GM18867 (cell line): Measurements from ENCODE around the gene COL21A1.

Experiments
- ATAC-seq: cut with Tn5 transposase; IDR thresholded peaks from one replicate; pipeline ENCODE4 v1.9.1; 2021; ENCODE audit warnings: mild to moderate bottlenecking, moderate library complexity; ENCODE audit not compliant: unreplicated experiment

COL21A1 gene

DNA sequence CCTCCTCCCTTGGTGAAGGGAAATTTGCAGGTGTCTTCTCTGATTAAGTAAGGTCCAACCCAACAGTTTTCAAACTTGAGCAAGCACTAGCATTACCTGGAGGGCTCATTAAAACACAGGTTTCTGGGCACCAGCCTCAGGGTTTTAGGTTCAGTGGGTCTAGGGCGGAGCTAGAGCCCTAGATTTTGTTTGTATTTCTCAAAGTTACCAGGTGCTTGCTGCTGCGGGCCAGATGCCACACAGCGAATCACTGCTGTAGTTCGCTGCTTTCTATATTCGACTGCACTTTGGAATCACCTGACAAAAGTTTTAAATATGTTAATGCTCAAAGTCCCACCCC, 869 bp downstream of the COL21A1 start:
- no peak for ATAC-seq

DNA sequence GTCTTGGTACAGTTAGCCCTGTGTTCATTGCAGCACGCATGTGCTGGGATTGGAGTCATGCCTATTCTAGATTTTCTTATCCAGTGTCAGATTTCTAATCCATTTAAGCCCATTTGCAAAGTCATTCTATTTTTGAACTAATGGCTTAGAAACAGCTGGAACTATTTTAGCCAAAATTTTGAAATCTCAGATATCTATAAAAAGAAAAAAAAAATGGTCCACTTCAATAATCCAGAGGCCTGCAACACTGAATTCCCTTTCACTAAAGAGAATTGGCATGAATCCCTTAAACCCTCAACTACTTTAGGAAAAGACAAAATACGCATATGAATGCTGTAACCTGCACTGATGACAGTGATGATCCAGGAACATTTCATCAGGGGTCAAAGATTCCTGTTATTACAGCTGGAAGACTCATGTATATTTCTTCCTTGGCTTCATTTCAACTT, 1.5 kb downstream of the COL21A1 start:
- ATAC-seq, result no peak

DNA sequence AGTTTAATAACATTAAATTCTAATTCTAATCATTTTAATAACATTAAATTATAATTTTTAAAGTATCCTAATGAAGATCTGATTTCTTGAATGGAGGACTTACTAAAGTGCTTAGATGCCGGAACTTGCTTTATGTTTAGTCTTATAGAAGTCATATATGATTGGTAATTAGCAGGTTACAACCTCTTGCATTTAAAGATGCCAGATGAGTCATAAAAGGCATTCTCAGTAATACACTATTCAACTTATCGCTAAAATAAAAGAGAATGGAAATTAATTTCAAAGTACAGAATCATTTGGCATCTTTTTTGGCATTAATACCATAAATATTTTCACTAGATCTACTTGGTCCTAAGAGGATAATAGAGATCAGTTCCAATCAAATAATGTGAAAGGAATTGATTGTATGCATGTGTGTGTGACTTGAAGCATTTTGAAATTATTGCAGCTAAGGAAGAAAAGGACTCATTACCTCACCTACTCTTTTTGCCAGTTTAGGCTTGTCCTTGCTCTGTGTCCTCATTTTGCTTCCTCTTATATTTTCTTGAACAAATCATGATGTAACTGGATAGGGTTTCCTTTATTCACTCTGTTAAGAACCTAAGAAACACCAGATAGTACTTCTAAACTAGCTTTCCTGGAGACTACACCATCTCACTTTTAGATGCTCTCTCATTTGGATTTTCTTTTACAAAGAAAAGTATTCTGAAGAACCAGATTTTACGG, 2.7 kb downstream of the COL21A1 start:
- ATAC-seq, result no peak

DNA sequence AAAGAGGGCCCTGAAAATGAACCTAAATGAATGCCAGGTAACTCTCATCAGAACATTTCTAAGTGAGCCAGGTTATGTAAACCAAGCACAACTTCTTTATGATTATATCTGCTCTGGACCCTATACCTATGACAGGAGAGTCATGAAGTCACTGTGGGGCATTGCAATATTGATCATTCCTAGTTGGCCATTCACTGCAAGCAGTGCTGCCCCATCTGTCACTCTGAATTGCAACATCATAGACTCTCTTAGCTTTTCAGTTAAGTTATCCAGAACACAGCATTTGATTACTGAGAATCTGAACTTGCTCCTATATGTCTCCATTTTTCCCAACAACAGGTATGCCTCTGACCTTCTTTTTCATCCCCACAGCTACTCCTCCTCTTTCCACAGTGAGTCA, 3.3 kb downstream of the COL21A1 start:
- ATAC-seq, result no peak

DNA sequence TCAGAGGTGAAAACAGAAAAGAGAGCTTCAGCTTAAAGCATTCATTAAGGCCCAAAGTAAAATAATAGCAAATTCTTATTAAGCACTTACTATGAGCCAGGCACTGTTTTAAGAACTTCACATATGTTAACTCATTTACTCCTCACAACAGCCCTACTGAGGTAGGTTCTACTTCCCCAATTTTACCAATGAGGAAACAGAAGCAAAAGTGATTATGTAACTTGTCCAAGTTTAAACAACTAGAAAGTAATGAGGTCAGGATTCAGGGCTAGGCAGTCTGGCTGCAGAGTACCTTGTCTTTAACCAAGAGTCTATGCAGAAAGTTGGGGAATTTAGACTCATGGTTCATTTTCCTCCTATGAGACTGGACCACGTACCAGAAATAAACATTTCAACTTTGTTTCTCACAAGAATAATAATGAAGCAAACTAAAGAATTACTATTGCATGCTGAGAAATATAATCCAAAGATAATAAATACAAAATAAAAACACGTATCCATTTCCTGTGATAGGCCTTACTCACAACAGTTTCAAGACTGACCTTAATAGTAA, 3.8 kb downstream of the COL21A1 start:
- peak; percentile 91 for ATAC-seq

DNA sequence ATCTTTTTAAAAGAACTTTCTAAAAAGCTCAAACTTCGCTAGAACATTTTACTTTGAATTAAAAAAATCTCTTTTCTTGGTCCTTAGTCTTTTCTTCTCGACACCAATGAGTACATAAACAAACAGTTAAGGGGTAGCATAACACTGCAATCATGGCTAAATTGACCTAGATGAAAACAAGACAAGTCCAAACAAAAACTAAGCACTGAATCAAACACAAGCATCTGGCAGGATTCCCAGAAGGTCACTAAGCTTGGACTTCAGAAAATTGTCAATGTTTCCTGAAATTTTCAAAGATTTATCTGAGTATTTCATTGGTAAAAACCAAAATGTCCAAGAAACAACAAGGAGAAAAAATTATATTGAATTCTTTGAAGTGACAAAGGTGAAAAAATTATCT, 5.0 kb downstream of the COL21A1 start:
- ATAC-seq, result no peak

DNA sequence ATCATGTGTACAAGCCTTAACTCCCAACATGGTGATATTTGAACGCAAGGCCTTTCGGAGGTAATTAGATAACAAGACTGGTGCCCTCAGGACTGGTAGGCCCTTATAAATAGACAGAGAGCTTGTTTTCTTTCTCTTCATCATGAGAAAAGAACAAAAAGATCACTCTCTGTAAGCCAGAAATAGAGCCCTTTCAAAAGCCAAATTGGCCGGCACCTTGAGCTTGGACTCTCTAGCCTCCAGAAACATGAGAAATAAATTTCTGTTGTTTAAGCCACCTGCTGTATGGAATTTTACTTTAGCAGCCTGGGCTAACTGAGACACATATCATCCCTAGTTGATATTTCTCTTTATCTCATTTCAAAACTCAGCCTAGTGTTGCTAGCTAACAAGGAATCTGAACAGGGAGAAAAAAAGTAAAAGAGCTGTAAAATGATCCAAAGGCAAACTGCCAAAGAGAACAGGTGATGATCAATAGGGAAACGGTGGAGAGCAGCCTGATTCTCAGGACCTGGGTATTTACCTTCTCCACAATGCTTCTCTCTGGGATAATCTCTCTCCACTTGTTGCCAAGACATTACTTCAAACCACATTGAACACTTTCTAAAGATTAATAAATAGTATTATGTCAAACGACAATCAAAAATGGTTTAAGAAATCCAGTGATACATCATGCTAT, 6.1 kb downstream of the COL21A1 start:
- no peak for ATAC-seq

DNA sequence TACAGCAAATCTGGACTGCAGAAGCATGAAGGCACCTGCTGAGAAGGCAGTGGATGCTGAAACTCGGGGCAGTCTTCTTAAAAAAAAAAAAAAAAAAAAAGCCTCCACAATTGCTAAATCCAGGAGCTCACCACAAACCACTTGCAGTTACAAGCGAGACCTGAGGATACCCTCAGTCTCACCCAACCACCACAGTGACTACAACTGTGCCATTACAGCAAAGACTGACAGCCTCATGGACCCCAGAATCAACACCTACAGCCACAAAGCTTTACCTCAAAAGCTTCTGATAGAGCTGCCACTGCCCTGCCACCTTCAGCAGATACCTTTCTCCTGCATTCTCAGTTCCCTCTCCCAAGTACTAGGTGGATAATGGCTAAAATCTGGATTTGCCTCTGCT, 9.0 kb downstream of the COL21A1 start:
- ATAC-seq, result no peak

DNA sequence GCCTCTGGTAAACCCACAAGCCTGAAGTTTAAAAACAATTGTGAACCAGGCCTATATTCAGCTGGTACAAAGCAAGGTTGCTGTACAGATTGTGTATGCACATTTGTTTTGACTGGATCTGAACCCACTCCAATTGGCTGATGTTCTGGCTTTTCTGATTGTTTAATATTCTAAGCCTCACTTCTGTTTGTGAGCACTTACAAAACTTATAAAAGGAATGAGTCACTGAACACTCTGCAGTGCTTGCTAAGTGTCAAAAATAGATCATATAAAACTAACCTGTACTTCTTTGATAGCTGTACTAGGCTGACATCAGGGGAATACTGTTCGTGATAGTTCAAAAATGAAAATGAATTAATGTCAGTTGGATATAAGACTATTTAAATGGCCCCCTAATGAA, 12.1 kb downstream of the COL21A1 start:
- ATAC-seq, result no peak

DNA sequence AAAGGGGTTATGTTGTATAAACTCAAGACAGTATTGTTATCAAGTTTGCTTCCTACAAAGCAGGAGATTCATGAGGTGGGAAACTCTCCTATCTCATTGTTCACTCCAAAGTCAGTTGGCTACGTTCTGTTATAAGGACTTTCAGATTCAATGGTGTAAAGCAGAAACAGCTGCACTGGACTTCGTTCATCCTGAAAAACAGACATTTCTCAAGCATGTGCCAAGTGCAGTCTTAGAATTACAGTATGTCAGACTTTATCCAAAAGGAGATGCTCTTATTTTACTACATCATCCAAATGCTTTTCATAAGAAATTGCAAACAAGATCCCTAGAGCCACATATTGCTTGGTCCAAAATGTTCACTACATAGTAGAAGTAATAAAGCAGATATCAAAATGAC, 14.9 kb downstream of the COL21A1 start:
- ATAC-seq, result no peak

DNA sequence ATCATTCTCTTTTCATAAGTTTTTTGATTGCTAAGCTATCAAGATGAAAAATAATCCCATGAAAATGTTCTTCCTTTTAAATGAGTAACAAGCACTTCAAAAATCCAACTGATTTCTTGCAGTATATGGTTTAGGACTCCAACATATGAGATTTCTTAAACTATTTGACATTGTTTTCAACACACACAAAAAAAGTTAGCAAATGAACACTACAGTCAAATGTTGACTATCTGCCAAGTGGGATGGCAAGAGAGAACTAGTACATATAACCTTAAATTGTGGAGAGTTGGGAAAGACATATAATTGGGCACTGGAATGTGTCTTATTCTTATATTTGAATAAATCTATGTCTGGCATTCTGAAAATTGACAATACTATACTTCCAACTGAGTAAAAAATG, 15.6 kb downstream of the COL21A1 start:
- ATAC-seq, result no peak

DNA sequence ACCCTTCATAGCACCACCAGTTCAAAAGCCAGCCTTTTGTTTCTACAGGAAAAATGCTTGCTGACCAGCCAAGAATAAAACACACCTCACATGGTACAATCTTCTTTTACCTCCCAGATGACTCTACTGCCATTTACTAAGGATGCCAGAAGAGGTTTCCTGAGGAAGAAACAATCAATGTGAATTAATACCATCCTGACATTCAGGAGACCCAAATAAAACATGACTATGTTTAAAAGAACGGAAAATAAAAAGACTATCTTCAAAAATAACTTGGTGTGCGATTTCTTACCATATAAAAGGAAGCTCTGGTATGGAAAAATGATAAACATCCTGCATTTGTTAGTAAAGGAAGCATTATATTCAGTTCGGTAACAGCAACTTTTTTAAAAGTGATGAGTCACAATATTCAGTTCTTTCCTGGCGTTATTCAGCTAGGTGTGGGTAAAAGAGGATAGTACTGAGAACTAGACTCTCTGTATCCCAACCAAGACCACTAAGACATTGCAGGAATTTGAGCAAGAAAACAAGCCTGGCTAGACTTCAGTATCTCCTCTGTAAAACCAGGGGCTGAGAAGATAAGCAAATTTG, 16.3 kb downstream of the COL21A1 start:
- ATAC-seq, result no peak

DNA sequence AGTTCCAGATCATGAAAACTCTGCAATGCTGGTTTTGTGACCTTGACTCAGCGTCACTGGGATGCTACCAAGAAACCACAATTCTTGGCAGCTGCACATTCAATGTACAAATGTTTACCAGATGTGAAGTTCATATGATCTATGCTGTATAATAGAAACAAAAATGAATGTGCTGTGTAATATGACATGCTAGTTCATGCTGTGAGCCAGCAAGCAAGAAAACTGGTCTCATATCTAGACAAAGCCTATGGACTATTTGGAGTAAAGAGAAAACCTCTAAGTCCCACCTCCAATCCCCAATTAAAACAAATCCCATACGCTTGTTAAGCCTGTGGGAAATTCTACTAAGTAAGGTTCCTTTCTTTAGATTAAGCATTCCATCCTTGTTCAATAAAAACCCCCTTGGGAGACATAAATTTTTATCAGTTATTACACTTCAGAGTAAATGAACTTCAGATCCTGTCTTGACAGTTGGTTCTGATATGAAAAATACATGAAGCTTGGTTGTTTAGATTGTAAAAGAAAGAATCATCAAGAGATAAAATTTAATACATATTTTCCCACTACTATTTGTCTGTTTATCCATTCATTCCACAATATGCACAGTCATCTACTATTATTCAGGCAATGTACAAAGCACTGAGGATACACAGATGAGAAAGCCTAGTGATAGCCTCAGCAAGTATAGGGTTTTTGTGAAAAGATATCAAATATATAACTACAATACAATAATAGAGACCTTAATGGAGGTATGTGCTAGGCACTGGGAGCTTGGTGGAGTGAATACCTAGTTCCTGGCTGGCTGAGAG, 20.1 kb downstream of the COL21A1 start:
- no peak for ATAC-seq

DNA sequence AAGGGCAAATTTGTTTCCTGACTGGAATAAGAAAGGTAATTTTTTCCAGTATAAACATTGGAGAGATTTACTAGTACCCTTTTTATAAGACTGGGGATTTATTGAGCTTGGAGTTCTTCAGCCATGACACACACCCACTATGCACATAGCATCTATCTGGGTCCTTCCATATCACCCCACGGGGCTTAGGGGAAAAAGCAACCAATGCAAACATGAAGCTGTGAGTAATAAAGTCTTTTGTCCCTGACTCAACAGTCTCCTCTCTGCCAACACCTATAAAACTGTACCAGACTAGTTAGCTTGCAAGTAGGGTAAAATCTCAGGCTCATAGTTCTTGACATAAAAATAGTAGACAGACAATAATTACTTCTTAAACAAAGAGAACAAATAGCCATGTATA, 23.4 kb downstream of the COL21A1 start:
- no peak for ATAC-seq

DNA sequence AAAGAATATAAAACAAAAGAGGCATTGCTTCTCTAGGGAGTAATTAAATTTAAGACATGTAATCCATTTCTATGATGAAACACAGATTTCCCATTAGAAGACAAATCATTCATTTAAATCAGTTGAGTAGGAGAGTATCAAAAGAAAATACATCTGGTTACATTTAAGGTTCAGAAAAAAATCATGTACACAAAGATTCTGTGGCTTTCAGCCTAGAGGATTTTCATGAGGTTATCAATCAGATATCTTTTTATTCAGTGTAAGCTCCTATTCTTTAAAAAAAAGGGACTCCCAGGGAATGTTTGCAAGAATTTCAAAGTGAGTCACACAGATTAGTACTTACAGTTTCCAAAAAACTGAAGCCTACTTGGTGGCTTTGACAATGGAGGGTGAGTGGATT, 24.9 kb downstream of the COL21A1 start:
- no peak for ATAC-seq

DNA sequence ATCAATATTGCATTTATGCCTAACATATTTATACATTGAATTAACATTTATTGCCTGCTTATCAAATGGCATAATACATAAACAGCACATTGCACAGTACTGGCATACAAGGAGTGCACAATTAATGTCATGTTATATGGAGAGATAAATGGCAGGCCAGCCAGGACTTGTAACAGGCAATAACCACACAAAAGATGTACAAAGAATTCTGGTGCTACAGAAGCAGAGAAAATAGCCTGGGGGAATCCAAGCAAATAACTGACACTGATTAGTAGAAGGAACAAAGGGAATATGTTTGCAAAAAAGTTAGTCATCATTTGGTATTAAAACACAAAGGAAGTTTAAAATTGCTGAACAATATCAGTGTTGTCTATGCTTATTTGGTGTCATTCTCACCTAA, 27.3 kb downstream of the COL21A1 start:
- no peak for ATAC-seq

DNA sequence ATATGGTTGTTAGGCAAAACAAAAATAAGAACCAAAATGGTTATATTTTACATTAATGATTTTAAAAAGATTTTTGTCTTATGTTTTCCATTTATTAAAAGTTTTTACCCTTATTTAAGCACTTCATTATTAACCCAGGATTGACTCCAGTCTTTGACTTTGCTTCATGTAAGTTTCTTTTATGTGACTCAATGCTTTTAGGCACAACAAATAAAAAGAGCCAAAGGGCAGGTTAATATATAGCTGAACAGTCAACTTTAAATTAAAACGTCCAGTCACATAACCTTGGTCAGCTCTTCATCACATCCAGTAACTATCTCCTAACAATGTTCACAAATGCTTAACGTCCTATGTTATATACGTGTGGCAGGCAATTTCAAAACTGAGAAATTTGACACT, 32.7 kb downstream of the COL21A1 start:
- no peak for ATAC-seq

DNA sequence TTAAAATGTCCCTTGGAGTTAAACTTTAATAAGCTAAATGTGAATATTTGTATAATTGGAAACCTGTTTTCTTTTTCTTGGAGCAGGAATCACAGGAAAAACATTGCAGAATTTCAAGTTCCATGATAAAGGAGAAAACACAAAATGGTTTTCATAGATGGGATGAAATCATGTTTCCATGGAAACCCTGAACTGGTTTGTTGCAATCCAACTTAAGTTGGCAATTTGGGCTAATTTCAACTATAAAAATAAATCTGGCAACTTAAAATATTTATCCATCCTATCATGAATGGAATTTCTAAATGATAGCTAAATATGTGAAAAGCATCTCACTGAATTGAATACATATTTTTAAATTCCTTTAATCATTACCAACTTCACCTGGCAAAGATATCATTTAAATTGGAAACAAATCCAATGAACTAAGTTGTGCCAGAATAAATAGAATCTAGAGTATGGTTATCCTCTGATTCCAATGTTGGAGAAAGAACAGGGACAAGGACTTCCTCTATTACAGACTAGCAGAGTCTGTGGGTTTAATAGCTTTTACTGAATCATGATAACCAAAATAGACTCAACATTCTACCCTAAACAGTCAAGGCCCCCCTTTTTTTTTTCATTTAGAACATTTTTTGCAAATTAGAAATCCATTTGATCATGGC, 33.2 kb downstream of the COL21A1 start:
- no peak for ATAC-seq

DNA sequence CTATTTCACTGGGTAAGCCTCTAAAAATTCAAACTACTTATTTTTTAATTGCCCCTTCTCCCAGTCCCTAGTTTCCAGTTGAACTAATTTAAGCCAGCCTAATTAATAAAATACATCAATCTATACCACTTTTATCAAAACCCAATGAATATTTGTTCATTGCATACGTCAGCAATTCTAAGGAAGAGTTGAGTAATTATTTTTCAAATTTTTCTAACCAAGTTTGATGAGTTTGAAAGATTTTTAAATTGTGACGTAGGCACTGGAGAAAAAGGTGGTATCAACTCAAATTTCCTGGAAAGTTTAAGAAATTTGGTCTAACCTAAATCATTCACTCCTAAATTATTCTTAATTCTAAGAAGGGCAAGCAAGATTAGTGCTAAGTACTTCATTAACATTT, 35.7 kb downstream of the COL21A1 start:
- no peak for ATAC-seq

DNA sequence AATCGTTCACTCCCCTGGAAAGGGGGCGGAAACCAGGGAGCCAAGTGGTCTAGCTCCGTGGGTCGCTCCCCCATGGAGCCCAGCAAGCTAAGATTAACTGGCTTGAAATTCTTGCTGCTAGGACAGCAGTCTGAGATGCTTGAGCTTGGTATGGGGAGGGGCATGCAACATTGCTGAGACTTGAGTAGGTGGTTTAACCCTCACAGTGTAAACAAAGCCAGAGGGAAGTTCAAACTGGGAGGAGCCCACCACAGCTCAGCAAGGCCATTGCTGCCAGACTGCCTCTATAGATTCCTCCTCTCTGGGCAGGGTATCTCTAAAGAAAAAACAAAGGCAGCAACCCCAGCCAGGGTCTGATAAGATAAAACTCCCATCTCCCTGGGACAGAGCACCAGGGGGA, 43.2 kb downstream of the COL21A1 start:
- no peak for ATAC-seq

DNA sequence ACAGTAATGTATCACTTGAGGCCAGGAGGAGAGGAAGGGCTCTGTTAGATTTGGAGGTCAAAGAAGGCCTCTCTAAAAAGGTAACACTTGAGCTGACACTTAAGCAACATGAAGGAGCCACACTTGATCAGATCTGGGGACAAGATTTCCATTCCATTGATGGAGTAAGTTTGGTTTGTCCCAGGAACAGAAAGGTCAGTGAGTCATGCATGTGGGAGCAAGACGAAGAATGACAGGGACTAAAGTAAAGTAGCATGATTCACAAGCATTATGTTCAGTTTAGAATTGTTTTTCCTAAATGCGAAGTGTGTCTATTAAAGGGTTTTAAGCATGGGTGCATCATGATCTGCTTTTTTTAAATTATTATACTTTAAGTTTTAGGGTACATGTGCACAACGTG, 47.4 kb downstream of the COL21A1 start:
- ATAC-seq, result no peak
